Neural crest cell (in vitro differentiated cells): Measurements from ENCODE around the gene MORC2. TPM values are rescaled to one million over a fixed set of nuclear protein-coding genes. Genes with fewer than 3 reads are reported as not detected.

ENCODE experiments used
- DNase-seq: peaks from one replicate; pipeline ENCODE4 v3.0.0; 2021; ENCODE audit warnings: low read depth, mixed read lengths, low spot score
- H3K27ac Mint-ChIP-seq: one replicate; pipeline ENCODE4 v1.8.0; 2021; ENCODE audit warnings: mild to moderate bottlenecking, mixed read lengths; ENCODE audit not compliant: unreplicated experiment
- H3K27me3 Mint-ChIP-seq: 2 replicates; pipeline ENCODE4 v1.8.0; 2021; ENCODE audit warnings: low read depth, mild to moderate bottlenecking, mixed read lengths
- H3K36me3 Mint-ChIP-seq: 2 replicates; pipeline ENCODE4 v1.8.0; 2021; ENCODE audit warnings: low read depth, mild to moderate bottlenecking, mixed read lengths
- H3K4me1 Mint-ChIP-seq: 2 replicates; pipeline ENCODE4 v1.8.0; 2021; ENCODE audit warnings: mixed read lengths
- H3K4me3 Mint-ChIP-seq: one replicate; pipeline ENCODE4 v1.8.0; 2021; ENCODE audit warnings: mild to moderate bottlenecking, mixed read lengths
- H3K9me3 Mint-ChIP-seq: 2 replicates; pipeline ENCODE4 v1.8.0; 2021; ENCODE audit warnings: mixed read lengths
- total RNA-seq: library from RNA; stranded (reverse); gene quantifications from 2 replicates; pipeline ENCODE4 v1.2.1, GENCODE V29; 2021
- TF ChIP-seq, protein P1 (sequence below): fragments of 200-600 bp; sonication (generic); conservative IDR thresholded peaks from 2 replicates; pipeline ENCODE4 v1.5.0; 2021; ENCODE audit warnings: antibody characterized with exemption, mild to moderate bottlenecking

The MORC2 gene
- total RNA-seq, 1 donor from 2014 or later, result 38.8 TPM

- TF ChIP-seq, protein P1, sequence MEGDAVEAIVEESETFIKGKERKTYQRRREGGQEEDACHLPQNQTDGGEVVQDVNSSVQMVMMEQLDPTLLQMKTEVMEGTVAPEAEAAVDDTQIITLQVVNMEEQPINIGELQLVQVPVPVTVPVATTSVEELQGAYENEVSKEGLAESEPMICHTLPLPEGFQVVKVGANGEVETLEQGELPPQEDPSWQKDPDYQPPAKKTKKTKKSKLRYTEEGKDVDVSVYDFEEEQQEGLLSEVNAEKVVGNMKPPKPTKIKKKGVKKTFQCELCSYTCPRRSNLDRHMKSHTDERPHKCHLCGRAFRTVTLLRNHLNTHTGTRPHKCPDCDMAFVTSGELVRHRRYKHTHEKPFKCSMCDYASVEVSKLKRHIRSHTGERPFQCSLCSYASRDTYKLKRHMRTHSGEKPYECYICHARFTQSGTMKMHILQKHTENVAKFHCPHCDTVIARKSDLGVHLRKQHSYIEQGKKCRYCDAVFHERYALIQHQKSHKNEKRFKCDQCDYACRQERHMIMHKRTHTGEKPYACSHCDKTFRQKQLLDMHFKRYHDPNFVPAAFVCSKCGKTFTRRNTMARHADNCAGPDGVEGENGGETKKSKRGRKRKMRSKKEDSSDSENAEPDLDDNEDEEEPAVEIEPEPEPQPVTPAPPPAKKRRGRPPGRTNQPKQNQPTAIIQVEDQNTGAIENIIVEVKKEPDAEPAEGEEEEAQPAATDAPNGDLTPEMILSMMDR, result no peak
- Mint-ChIP-seq H3K36me3 (peaks cover 2% of the 10 kb centered on the region), H3K27me3 (no peaks in the 10 kb centered on the region), H3K9me3 (peaks cover 18% of the 10 kb centered on the region), H3K4me3 (no peak overlapping the region), H3K4me1 (peaks cover 6% of the 10 kb centered on the region), H3K27ac (no peak overlapping the region)
- no peak for DNase-seq
Observed at GRCh38 chr22:30994960-30995359, 26.4 kb upstream of the MORC2 start.

GRCh38 chr22:30992565-30992964 lies 24.0 kb upstream of the MORC2 start:
- TF ChIP-seq, protein P1, result no peak
- H3K27me3 Mint-ChIP-seq, result no peaks in the 10 kb centered on the region
- no peak for DNase-seq
- H3K9me3 Mint-ChIP-seq, result peaks cover 21% of the 10 kb centered on the region
- H3K4me1 Mint-ChIP-seq, result peaks cover 6% of the 10 kb centered on the region
- H3K27ac Mint-ChIP-seq, result no peak overlapping the region
- peaks cover 6% of the 10 kb centered on the region for H3K36me3 Mint-ChIP-seq
- no peak overlapping the region for H3K4me3 Mint-ChIP-seq

GRCh38 chr22:30990690-30991089 lies 22.1 kb upstream of the MORC2 start:
- Mint-ChIP-seq H3K4me3 (no peak overlapping the region), H3K36me3 (peaks cover 9% of the 10 kb centered on the region), H3K27me3 (no peaks in the 10 kb centered on the region), H3K27ac (no peak overlapping the region), H3K4me1 (no peaks in the 10 kb centered on the region), H3K9me3 (peaks cover 21% of the 10 kb centered on the region)
- TF ChIP-seq, protein P1, result no peak
- no peak for DNase-seq

- no peak for DNase-seq
- H3K27me3 Mint-ChIP-seq, result no peaks in the 10 kb centered on the region
- H3K36me3 Mint-ChIP-seq, result peaks cover 14% of the 10 kb centered on the region
- H3K4me1 Mint-ChIP-seq, result no peaks in the 10 kb centered on the region
- peaks cover 22% of the 10 kb centered on the region for H3K9me3 Mint-ChIP-seq
- TF ChIP-seq, protein P1, result no peak
- H3K27ac Mint-ChIP-seq, result no peak overlapping the region
- no peak overlapping the region for H3K4me3 Mint-ChIP-seq
Observed at GRCh38 chr22:30989474-30989873, 20.9 kb upstream of the MORC2 start.

GRCh38 chr22:30985561-30986208 lies 17.1 kb upstream of the MORC2 start:
- TF ChIP-seq, protein P1, result no peak
- DNase-seq, result no peak
- H3K27me3 Mint-ChIP-seq, result no peaks in the 10 kb centered on the region
- H3K4me3 Mint-ChIP-seq, result no peak overlapping the region
- H3K4me1 Mint-ChIP-seq, result no peaks in the 10 kb centered on the region
- peaks cover 27% of the 10 kb centered on the region for H3K9me3 Mint-ChIP-seq
- no peak overlapping the region for H3K27ac Mint-ChIP-seq
- H3K36me3 Mint-ChIP-seq, result peaks cover 39% of the 10 kb centered on the region
